NCI-H510A treated with DMSO at 0.1 percent for 48 hours (cell line): ENCODE data around the gene TANGO2.

ENCODE experiments used
- DNase-seq: peaks from one replicate; lab custom pipeline; 2025; lab: John Stamatoyannopoulos, UW

TANGO2 gene, protein sequence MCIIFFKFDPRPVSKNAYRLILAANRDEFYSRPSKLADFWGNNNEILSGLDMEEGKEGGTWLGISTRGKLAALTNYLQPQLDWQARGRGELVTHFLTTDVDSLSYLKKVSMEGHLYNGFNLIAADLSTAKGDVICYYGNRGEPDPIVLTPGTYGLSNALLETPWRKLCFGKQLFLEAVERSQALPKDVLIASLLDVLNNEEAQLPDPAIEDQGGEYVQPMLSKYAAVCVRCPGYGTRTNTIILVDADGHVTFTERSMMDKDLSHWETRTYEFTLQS

DNA sequence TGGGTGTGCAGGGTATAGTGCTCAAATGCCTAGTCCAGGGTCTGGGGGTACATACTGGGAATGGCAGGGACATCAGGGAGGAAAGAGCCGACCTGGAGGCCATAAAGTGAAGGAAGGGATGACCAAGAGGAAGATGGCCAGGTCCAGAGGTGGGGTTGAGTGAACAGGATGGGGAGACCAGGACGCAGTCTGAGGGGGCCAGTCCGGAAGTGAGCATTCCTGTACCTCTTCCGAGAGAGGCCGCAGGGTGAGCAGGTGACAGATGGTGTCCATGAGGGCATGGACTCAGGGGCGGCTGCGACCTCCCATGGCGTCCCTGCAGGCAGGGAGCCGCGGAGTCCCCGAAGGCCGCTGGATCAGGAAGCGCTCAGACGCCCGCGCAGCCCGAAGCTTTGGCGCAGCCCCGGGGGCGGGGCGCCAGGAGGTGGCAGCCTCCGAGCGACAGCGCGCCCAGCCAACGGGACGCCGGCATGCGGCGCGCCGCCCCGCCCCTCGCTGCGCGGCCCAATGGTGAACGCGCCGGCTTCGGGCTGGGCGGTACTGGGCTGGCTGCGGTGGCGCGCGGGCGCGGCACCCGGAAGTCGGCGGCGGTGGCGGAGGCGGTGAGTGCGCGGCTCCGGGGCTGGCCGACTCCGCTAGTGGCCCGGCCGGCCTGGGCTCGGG is at the start of gene TANGO2:
TSS of gene TANGO2 (plus strand) at position 578 of the 663 bp plus-strand sequence. CDS start 15,689 bp downstream, outside the sequence.
- DNase-seq = peak; percentile 83

DNA sequence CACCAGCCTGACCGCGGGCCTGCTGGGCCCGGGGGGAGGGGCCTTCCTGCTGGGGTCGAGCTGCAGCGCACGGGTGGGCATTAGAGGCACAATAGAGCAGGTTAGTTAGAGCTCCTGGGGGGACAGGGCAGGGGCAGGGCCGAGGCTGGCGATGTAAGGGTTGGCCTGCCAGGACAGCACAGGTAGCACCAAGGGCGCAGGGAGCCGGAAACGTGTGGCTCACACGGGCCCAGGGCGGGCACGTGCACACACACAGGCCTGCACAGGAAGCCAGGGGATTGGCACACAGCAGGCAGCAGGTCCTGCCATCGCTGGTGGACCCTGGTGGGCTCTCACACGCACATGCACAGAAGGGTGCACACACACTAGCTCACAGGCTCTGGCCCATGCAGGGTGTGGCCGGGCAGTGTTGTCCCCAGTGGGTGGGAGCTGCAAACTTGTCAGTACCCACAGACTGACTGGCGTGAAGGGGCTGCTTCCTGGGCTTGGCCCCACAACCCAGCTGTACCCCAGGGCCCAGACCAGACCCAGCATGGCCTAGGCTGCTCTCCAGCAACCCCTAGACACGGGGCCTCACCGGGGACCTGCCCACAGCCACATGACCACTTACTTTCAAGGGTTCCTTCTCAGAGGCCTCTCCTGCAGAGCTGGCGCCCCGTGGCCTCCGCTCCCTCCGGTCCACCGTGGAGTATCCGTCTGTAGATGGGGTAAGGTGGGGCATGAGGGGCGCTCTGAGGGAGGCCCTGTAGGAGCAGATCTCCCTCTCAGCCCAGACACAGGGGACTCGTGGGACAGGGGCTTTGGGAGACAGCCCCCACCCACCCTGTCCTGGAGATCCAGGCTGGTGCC is 49.4 kb upstream of the TANGO2 start:
- DNase-seq = no peak

DNA sequence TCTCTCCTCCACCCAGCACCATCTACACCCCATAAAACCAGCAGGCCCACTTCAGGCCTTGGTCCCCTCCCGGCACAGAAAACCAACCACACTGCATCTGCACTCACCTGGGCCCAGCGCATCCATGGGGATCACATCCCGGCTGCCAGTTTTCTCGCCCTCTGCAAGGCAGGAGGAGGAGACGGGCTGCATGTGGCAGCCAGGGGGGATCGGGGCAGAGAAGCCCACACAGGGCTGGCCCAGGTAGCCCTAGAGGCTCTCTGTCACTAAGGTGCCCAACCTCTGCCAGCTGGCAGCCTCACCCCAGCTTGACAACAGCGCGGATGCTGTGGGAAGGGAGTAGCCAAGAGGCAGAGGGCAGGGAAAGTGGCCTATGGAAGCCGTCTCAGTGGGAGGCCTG is 48.7 kb upstream of the TANGO2 start:
- no peak for DNase-seq

DNA sequence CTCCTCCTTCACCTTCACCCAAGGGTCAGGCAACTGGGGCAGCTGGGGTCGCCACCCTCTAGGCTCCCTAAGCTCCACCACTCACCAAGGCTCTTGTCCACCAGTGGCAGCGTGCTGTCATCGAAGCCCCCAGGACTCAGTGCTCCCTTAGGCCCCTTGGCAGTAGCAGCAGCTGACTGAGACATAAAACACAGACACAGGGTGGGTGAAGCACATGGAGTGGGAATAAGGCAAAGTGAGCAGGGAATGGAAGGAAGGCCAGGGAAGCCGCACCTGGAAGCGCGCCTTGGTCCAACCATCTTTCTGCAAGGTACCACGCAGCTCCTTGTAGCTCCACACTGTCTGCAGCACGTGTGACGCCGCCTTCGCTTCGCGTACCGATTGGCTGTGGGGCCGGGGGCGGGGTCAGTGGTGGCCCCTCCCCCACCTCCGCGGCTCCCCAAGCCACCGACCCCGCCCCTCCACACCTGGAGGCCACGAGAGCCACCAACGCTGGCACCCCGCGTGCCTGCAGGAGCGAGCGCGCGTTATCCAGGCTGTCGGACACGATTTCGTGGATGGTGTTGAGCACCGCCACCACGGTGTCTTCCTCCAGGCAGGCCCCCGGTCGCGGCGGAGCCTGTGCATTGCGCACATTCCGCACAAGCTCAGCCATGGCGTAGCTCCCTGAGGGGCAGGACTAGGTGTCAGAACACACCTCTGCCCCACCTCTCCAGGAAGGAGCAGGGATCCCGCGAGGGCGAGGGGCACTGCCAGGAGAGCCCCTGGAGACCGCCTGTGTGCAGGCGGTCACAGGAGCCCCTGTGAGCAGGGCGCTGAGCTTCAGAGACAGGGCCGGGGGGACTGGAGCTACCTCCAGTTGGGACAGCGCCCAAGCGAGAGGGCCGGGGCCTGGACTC is 48.0 kb upstream of the TANGO2 start:
- DNase-seq = no peak

DNA sequence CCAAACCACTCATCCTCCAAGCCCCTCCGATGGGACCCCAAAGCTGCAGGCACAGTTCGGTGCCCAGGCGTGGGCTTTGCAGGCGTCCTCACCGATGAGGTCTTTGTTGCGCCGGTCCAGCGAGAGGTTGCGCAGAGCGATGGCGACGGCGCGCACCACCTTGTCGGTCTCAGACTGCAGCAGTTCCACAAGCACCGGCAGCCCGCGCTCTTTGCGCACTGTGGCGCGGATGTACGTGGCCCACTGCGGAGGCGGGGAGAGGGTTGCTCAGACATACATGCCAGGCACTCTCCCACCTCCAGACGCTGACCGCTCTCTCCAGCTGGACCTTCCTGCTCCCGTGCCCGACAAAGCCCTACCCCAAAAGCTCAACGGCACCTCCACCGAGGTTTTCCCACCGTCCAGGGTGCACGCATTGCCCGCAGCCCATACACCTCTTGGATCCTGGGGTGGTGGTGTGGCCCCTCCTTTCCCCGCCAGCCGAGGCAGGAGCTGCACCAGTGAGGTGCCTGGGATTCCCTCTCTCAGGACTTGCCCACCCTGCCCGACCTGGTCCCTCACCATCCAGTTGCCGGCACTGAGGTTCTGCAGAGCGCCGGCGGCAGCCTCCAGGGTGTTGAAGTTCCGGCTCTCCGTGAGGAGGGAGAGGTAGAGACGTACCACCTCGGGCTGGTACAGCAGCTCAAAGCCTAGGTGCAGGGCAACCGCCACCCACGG is 47.2 kb upstream of the TANGO2 start:
- DNase-seq = no peak

DNA sequence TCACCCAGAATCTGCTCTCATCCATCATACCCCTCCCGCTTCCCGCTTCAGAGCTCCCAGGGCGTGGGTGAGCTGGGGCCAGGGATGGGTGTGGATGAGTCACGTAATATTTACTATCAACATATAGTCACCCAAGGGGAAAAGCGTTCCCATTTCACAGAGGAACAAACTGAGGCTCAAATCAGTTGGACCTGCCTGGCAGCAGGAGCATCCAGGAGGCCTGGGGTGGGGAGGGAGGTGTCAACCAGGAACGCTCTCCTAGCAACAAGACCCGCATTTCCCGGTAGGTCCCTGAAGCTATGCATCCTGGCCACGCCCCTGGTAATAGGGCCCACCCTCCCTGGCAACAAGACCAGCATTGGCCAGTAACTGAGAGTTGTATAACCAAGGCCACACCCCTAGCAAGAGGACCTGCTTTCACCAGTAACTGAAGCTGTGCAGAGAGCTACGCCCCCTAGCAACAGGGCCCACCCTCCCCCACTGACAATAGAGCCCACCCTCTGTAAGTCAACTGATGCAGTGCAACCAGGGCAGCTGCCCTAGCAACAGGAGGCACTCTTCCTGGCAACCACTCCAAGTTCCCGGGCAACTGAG is 46.5 kb upstream of the TANGO2 start:
- peak; percentile 40 for DNase-seq

DNA sequence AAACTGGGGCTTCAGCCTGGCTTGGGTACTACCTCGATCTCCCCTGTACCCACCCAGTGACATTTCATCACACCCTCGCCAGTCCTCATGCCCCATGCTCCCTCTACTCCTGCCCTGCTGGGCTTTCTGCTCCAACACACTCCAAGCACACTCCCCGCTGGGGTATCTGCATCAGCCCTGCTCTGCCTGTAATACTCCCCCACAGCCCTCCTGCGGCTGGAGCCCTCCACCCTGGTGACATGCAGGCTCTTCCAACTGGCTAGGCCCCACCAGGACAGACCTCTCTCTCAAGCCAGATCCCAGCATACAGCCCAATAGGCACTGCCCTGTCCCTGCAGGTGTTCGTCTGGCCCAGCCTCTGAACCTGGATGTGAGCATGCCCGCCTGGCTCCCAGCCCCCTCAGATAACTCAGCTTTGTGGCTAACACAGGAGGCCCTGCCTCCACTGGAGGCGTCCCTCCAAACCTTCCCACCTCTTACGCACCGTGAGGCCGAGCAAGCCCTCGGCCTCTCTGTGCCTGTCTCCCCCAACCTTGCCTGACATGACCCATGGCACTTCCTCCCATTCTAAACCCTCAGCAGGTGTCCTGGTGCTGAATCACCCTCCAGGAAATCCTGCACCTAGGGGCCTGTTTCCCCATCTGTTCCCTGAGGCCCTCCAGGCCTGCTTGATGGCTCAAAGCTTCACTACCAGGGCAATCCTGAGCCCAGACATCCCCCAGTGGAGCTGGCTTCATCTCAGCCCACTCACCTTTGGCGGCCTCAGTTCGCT is 45.8 kb upstream of the TANGO2 start:
- DNase-seq = no peak

DNA sequence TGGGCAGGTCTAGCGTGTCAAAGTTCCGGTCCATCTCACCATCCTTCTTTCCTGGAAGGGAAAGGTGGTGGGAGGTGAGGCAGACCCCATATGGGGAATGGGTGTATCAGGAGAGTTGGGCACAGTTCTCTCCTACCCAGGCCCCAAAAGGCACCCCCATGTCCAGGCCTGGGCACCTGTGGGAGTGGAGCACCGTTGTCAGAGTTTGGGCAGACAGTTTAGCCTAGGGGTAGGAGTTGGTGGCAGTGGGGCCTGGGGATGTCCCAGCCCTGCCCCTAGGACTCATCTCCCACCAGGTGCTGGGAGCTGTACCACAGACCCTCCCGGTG is 45.2 kb upstream of the TANGO2 start:
- no peak for DNase-seq

DNA sequence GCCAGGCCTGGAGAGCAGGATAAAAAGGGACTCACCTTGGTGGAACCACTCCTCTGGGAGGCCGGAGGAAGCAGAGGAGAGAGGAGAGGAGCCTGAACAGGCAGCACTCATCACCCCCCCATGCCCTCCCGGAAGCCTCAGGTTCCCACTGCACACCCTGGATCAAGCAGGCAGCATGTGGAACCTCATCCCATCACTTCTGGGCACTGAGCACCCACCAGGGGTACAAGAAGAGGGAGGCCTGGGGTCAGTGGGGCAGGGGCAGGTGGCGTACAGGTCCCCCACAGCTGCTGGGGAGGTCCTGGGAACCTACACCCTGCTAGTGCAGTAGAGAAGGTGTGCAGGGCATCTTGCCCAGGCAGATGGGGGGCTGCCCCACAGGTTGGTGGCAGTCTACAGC is 44.2 kb upstream of the TANGO2 start:
- no peak for DNase-seq

DNA sequence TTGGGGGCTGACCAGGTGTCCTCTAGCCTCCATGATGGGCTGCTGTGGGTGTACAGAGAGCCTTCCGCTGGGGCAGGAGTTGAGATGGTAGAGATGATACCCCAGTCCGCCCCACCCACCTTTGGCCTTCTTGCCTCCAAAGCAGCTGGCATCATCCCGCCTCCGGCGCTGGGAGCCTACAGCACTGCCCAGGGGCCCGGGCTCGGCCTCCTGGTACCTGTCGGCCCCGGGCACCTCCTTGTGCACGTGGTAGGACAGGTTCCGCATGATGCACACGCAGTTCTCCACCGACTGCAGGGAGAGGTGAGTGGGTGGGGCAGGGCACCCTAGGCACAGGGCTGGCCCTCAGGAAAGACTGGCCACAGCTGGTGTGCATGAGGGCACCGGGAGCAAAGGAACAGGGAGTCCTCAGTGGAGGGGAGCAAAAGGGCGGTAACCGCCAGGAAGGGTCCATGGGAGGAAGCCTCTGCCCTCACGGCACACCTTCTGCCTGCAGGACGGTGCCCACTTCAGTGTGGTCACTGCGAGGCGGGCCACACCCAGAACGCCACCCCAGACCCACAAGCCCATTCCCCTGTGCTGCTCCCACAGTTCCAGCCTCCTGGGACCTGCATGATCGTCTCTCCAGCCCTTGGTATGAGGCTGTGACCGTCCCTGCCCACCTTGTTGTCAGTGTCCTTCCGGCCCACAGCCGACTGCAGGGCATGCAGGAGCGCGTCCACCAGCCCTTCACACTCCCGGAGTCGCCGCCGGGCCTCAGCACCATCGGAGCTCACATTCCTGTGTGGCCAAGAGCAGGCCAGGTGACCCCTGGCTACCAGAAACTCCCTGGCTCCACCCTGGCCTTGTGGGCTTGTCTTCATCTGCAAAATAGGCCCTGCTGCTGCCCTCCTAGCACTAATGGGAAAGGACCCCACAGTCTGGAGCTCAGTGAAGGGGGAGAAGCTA is 43.3 kb upstream of the TANGO2 start:
- no peak for DNase-seq

DNA sequence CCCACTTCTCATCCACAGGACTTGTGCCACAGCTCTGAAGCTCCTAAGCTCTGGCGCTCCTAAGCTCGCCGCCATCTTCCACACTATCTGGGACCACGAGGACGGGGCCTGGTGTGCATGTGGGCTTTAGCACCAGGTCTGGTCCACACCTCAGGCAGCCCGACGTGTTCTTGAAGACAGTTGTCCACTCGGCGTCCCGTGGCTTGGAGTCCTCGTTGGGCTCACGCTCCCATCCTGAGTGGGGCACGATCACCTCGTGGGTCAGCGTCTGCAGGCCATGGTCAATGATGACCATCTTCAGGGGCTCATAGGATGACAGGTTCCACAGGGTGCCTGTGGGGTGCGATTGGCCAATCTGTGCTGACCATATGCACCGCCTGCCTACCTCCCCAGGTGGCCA is 42.2 kb upstream of the TANGO2 start:
- DNase-seq = no peak

DNA sequence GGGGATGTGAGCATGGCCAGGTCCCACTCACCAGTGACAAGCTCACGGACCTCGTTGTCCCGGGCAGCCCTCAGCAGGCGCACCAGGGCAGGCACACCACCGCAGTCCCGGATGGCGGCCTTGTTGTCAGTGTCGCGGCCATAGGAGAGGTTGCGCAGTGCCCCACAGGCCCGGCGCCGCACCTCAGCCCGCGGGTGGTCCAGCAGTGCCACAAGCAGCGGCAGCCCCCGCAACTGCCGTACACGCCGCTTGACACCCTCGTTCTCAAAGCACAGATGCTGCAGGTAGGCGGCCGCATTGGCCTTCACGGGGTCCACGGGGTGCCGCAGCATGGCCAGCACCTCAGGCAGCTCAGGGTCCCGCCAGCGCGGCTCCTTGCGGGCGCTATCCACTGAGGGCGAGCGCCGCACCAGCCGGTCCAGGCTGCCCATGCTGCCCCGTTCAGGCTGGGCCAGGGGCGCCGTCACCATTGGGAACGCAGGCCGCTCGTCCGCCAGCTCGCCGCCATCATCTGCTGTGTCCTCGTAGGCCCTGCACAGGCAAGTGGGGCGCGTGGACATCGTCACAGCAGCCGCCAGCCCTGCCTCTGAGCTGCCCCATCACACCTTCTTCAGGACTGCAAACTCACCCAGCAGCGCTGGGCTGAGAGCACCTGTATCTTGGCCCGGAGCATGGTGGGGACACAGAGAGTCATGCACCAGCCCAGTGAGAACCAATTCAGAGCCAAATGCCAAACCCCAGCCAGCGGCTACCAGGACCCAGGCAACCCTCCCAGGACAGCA is 41.0 kb upstream of the TANGO2 start:
- DNase-seq = no peak

DNA sequence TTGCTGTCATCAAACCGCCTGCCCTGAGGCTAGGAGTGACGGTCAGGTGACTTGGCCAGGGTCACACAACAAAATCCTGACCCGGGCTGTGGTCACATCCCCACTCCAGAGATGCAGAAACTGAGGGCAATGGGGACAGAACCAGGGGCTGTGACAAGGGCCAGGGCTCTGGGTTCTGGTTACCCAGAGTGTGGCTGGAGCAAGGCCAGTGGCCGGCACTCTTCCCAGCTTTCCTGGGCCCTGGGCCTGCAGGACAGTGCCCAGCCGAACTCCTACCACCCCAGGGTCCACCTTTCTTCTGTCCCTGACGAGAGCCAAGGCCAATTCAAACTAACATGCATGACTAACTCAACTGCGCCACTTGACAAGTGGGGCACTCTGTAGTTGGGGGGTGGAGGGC is 40.1 kb upstream of the TANGO2 start:
- DNase-seq = no peak

DNA sequence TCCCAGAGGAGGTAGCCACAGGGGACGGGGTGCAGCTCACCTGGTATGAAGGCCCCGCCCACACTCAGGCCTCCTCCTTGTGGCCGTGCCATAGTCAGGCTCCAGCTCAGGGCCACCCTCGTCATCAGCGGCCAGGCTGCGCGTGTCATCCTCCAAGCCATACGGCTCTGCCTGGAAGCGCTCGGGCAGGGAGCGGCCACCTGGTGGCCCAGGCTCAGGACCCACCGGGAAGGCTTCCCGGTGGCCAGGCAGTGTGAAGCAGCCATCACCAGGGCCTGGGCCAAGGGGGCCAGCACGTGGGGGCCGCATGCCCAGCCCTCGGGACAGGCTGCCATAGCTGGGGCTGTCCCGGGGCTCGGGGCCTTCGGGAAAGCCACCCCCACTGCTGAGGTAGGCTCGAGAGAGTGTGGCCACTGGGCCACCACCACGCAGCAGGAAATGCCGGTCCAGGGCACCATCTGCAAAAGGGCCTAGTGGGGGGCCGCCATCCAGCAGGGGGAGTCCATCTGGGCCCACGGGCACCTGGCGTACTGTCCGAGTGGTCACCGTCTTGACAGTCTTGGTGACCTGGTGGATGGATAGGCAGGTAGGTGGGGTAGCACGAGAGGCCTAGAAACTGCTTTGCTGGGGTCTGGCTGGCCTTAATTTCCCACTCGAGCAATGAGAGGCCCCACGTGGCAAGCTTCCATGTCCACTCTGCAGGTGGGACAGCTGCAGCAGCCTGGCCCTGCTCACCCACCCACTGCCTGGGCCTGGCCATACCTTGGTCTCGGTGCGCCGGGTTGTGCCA is 39.5 kb upstream of the TANGO2 start:
- no peak for DNase-seq

DNA sequence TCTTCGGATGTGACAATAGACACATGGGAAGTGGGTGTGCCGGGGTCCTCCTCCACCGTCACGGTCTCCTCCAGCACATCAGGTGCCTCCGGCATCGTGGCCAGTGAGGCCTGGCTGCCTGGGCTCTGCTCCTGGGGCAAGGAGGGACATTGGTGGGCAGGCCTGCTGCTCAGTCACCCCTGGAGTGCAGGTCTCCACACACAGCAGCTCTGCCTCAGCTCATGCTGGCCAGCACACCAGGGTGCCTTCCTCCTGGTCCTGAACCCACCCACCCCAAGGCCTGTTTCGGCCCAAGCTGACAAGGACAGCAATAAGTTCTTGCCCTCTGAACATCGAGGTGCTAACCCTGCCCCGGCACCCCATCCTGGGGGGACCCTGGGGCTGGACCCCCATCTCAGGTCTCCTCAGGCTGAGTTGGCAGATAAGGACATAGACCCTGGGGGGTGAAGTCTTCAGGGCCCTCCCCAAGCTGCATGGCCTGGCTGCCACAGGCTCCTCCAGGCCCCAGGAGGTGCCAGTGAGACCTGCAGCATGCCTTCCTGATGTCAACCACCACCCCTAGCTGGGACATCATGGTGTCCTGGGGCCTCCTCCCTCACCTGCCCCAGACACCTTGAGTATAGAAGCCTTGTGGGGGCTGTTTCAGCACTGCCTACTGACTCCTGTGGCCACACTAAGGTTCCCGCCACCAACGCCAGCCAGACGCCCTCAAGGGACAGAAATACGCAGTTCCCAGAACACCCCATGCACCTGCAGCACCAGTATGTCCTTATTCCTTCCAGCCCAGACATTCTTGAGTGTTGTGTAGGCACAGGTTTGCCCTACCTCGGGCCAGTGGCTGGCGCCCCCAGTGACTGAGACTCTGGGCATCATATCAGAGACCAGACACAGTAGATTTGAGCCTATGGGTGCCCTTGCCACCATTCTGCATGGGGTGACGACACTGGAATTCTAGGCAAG is 38.7 kb upstream of the TANGO2 start:
- no peak for DNase-seq

DNA sequence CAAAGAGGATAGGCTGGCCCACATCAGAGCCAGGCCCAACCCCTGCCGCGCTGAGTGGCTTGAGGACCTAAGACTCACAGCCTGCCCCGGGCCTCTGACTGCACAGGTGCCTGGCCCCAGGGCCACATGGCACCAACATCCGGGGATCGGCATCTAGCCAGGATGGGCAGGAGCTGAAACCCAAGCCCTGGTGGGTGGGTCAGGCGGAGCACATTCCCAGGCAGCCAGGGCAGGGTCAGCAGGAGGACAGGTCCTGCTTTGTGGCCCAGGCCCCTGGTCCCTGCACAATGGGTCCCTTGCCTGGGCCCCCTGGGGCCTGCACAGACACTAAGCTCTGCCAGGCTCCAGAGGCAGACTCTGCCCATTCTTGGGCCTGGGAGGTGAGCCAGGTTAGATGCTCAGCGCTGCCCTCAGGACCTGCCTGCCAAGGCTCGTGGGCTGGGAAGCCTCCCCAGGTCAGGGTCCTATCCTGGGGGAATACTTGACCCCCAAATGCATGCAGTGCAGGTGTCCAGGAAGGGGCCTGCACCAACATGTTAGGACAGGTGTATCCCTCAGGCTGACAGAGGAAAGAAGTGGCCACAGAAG is 37.8 kb upstream of the TANGO2 start:
- DNase-seq = no peak
